CD4-positive, alpha-beta T cell treated with Interleukin-15 for 1 hour (primary cell): ENCODE results near the gene RPS6KA4.

Experiments used
- DNase-seq: peaks from one replicate; pipeline ENCODE4 v3.0.0-alpha.2; 2020

The RPS6KA4 gene

GRCh38 chr11:64349404-64349803 is 9.6 kb upstream of the RPS6KA4 start:
- no peak for DNase-seq

- DNase-seq: no peak
Observed at GRCh38 chr11:64351136-64351631, 7.8 kb upstream of the RPS6KA4 start.

- DNase-seq: no peak
Observed at GRCh38 chr11:64352099-64352994, 6.6 kb upstream of the RPS6KA4 start.

GRCh38 chr11:64352995-64353714 is 5.8 kb upstream of the RPS6KA4 start:
- DNase-seq: no peak

- no peak for DNase-seq
Observed at GRCh38 chr11:64353715-64354506, 5.1 kb upstream of the RPS6KA4 start.

GRCh38 chr11:64355078-64355940 is 3.7 kb upstream of the RPS6KA4 start:
- DNase-seq: peak; percentile 68

GRCh38 chr11:64356498-64357411 is 2.2 kb upstream of the RPS6KA4 start:
- no peak for DNase-seq

- no peak for DNase-seq
Observed at GRCh38 chr11:64357446-64357845, 1.5 kb upstream of the RPS6KA4 start.

- DNase-seq: no peak
Observed at GRCh38 chr11:64357904-64358535, 942 bp upstream of the RPS6KA4 start.

- no peak for DNase-seq
Observed at GRCh38 chr11:64358536-64358906, 441 bp upstream of the RPS6KA4 start.

GRCh38 chr11:64359712-64360445 is 917 bp downstream of the RPS6KA4 start:
- no peak for DNase-seq

GRCh38 chr11:64360448-64360921 is 1.5 kb downstream of the RPS6KA4 start:
- DNase-seq: no peak

GRCh38 chr11:64361659-64362058 is 2.7 kb downstream of the RPS6KA4 start:
- no peak for DNase-seq

- no peak for DNase-seq
Observed at GRCh38 chr11:64362339-64362738, 3.4 kb downstream of the RPS6KA4 start.

GRCh38 chr11:64364435-64364834 is 5.5 kb downstream of the RPS6KA4 start:
- DNase-seq: no peak

GRCh38 chr11:64364911-64365310 is 5.9 kb downstream of the RPS6KA4 start:
- no peak for DNase-seq

GRCh38 chr11:64366751-64367150 is 7.8 kb downstream of the RPS6KA4 start:
- DNase-seq: no peak

GRCh38 chr11:64367931-64368672 is 9.1 kb downstream of the RPS6KA4 start:
- no peak for DNase-seq

GRCh38 chr11:64368673-64369074 is 9.7 kb downstream of the RPS6KA4 start:
- no peak for DNase-seq
